Muscle layer of duodenum (tissue), 2 donors: ENCODE data around the gene PODXL.

ENCODE experiments used
- H3K27ac ChIP-seq: one replicate; pipeline ENCODE4 v1.7.0; 2013; ENCODE audit warnings: mild to moderate bottlenecking, low read length
- H3K27me3 ChIP-seq: one replicate; pipeline ENCODE4 v1.7.0; 2013; ENCODE audit warnings: low read depth, mild to moderate bottlenecking, control low read depth, low read length
- H3K36me3 ChIP-seq, 2 donors: one replicate each; pipeline ENCODE4 v1.7.0; 2013; ENCODE audit warnings: low read length in 2 of 2, control low read depth in 1 of 2, mild to moderate bottlenecking in 1 of 2; ENCODE audit not compliant: insufficient read depth in 2 of 2, control insufficient read depth in 1 of 2
- H3K4me1 ChIP-seq, 2 donors: one replicate each; pipeline ENCODE4 v1.7.0; 2013; ENCODE audit warnings: low read length in 2 of 2, mild to moderate bottlenecking in 2 of 2, control low read depth in 1 of 2, moderate library complexity in 1 of 2; ENCODE audit not compliant: insufficient read depth in 2 of 2, control insufficient read depth in 1 of 2
- H3K4me3 ChIP-seq, 2 donors: one replicate each; pipeline ENCODE4 v1.7.0; 2013; ENCODE audit warnings: low read length in 2 of 2, low read depth in 1 of 2, mild to moderate bottlenecking in 1 of 2
- H3K9me3 ChIP-seq, 2 donors: one replicate each; pipeline ENCODE4 v1.7.0; 2013; ENCODE audit warnings: low read length in 2 of 2, control low read depth in 1 of 2, mild to moderate bottlenecking in 1 of 2; ENCODE audit not compliant: control insufficient read depth in 1 of 2
- donor health status: healthy.

PODXL gene

DNA sequence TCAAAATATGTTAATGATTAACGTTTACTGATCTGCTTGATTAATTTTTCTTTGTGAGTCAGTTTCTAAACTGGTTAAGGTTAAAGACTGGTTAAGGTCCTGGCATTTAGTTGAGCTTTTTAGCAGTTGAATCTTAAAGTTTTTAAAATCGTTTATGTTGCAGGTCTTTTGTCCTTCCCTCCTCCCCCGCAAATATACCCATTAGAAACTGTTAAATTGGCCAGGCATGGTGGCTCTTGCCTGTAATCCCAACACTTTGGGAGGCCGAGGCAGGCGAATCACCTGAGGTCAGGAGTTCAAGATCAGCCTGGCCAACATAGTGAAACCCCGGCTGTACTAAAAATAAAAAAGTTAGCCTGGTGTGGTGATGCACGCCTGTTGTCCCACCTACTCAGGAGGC is 100.9 kb downstream of the PODXL start:
- Histone ChIP-seq H3K4me3 (no peak overlapping the region), H3K27me3 (no peaks in the 10 kb centered on the region), H3K36me3 (peaks cover 0 to 6% of the 10 kb centered on the region in 2 donors)

DNA sequence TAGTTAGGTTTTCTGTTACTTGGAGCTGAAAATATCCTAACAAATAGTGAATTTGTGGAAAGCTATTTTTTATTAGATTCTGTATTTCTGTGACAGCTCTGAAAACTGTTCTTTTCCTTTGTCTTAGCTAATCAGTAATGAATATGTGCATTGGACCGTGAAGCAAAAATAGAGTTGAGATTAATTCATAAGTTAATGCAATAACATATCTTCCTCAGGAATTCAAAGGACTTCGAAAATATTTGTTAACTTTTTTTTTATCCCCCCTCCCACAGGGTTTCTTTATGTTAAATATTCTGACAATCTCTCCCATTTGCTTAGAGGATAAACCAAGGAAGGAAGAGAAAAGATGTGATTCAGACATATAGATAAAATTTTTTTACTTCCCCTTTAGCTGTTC is 101.4 kb downstream of the PODXL start:
- Histone ChIP-seq H3K27ac (no peak overlapping the region), H3K36me3 (peaks cover 0 to 7% of the 10 kb centered on the region in 2 donors)

More for the DNA sequence above, 100.9 kb downstream of the PODXL start:
- no peaks in the 10 kb centered on the region for H3K9me3 ChIP-seq
- no peaks in the 10 kb centered on the region for H3K4me1 ChIP-seq
- no peak overlapping the region for H3K27ac ChIP-seq

DNA sequence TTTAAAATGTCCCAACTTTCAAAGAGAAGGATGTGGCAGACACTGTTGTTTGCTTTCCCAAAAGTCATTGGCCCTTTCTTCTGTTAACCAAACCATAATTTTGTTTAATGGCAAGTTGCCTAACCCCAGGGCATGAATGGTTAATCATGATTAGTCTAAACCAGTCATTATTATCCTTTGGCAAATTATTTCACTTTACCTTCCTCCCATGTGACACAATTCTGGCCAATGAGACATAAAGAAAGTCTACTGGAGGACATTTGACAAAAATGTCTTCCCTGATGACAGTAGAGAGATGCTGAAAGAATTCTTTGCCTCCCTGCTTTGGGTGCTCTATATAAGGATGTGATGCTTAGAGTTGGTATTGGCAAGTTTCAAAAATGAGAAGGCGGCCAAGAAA is 101.9 kb downstream of the PODXL start:
- H3K4me3 ChIP-seq, result no peak overlapping the region
- H3K9me3 ChIP-seq, result no peaks in the 10 kb centered on the region
- H3K27ac ChIP-seq, result no peak overlapping the region
- H3K36me3 ChIP-seq, result peaks cover 0 to 12% of the 10 kb centered on the region in 2 donors
- no peaks in the 10 kb centered on the region for H3K27me3 ChIP-seq
- H3K4me1 ChIP-seq, result no peaks in the 10 kb centered on the region

More for the DNA sequence above, 101.4 kb downstream of the PODXL start:
- no peaks in the 10 kb centered on the region for H3K27me3 ChIP-seq
- no peaks in the 10 kb centered on the region for H3K4me1 ChIP-seq
- no peak overlapping the region for H3K4me3 ChIP-seq
- no peaks in the 10 kb centered on the region for H3K9me3 ChIP-seq
